K562 (cell line): ENCODE results near the gene LSM4. TPM values are rescaled to one million over a fixed set of nuclear protein-coding genes. Genes with fewer than 3 reads are reported as not detected.
A peak's percentile ranks its signal among the peaks of the same experiment; 100 is the strongest.

Source experiments
- ARID3B ChIP-seq: fragments of 250-450 bp; sonication (Bioruptor Pico); IDR thresholded peaks from 2 replicates; pipeline ENCODE4 v1.4.0; 2020; ENCODE audit warnings: borderline replicate concordance
- CBFA2T3 ChIP-seq: fragments of 450-650 bp; IDR thresholded peaks from 2 replicates; pipeline ENCODE4 v1.6.1; 2017
- CREB3L1 ChIP-seq: fragments of 450-650 bp; IDR thresholded peaks from 2 replicates; pipeline ENCODE4 v1.6.1; 2014; ENCODE audit warnings: low read depth, mild to moderate bottlenecking, moderate library complexity, borderline replicate concordance
- E2F4 ChIP-seq: sonication (generic); formaldehyde crosslinking; IDR thresholded peaks from 2 replicates; pipeline ENCODE4 v1.8.0; 2022; ENCODE audit warnings: mild to moderate bottlenecking, low read depth, missing genetic modification reagents
- HINFP ChIP-seq: fragments of 450-650 bp; conservative IDR thresholded peaks from 2 replicates; pipeline ENCODE4 v1.6.1; 2016; ENCODE audit warnings: missing genetic modification characterization, low read depth, mild to moderate bottlenecking, control low read depth, missing compliant biosample characterization
- IFI16 ChIP-seq: fragments of 250-450 bp; sonication (Bioruptor Pico); IDR thresholded peaks from 2 replicates; pipeline ENCODE4 v2.1.2; 2022; ENCODE audit warnings: mild to moderate bottlenecking, inconsistent platforms
- MITF ChIP-seq: IDR thresholded peaks from 2 replicates; pipeline ENCODE4 v1.6.1; 2014; ENCODE audit warnings: antibody characterized with exemption
- NFATC3 ChIP-seq: fragments of 450-650 bp; IDR thresholded peaks from 2 replicates; pipeline ENCODE4 v1.6.1; 2017; ENCODE audit warnings: mild to moderate bottlenecking
- RBM15 ChIP-seq: fragments of 200-400 bp; formaldehyde crosslinking; IDR thresholded peaks from 2 replicates; pipeline ENCODE4 v1.6.1; 2018; ENCODE audit warnings: mild to moderate bottlenecking, low read length, moderate library complexity; ENCODE audit not compliant: insufficient read depth
- RHOXF2B ChIP-seq: fragments of 250-450 bp; sonication (Bioruptor Pico); conservative IDR thresholded peaks from 2 replicates; pipeline ENCODE4 v1.5.1; 2021
- SAP30 ChIP-seq: fragments of 200-600 bp; sonication (generic); IDR thresholded peaks from 2 replicates; pipeline ENCODE4 v1.6.1; 2012; ENCODE audit warnings: borderline replicate concordance, low read depth, mild to moderate bottlenecking, moderate library complexity, low read length, control low read depth, inconsistent platforms; ENCODE audit not compliant: insufficient read depth, poor library complexity, severe bottlenecking
- TCF7L2 ChIP-seq: fragments of 150-350 bp; IDR thresholded peaks from 2 replicates; pipeline ENCODE4 v1.6.1; 2016; ENCODE audit warnings: low read depth, mild to moderate bottlenecking, low read length, moderate library complexity
- USF1 ChIP-seq: sonication (generic); formaldehyde crosslinking; IDR thresholded peaks from 2 replicates; pipeline ENCODE4 v1.9.0; 2022; ENCODE audit warnings: mild to moderate bottlenecking, missing genetic modification reagents
- ZNF140 ChIP-seq: fragments of 250-450 bp; sonication (Bioruptor Pico); IDR thresholded peaks from 2 replicates; pipeline ENCODE4 v1.8.0; 2021; ENCODE audit warnings: moderate library complexity, mild to moderate bottlenecking, inconsistent platforms
- ZNF277 ChIP-seq: fragments of 250-450 bp; sonication (Bioruptor Pico); IDR thresholded peaks from 2 replicates; pipeline ENCODE4 v1.8.0; 2022; ENCODE audit warnings: inconsistent platforms, mild to moderate bottlenecking, moderate library complexity, borderline replicate concordance
- ZNF695 ChIP-seq: fragments of 450-650 bp; formaldehyde crosslinking; IDR thresholded peaks from 2 replicates; pipeline ENCODE4 v1.4.0; 2020; ENCODE audit warnings: mild to moderate bottlenecking, moderate library complexity
- polyA plus RNA-seq, 8 experiments: library from polyadenylated mRNA; depleted of rRNA in 4 of 8; stranded (reverse) in 5 of 8; unstranded in 3 of 8; fragments of >200 nt; fragmentation: Nextera tagmentation in 2 of 8; fragmentation: Illumina TruSeq in 1 of 8; extraction: Ambion mirVana in 2 of 8; extraction: Trizol in 1 of 8; gene quantifications; 2 replicates each; pipeline versions ENCODE4 v1.2.1 to v1.2.3, GENCODE V29; 2011 to 2014; ENCODE audit warnings: inconsistent platforms in 1 of 8, missing spikeins in 1 of 8
- total RNA-seq, 7 experiments: library from RNA; depleted of rRNA in 6 of 7; stranded (reverse); fragments of >200 nt in 6 of 7; fragmentation: Illumina TruSeq in 2 of 7; extraction: Trizol in 2 of 7; gene quantifications; 2 replicates each; pipeline versions ENCODE4 v1.2.1 to v1.2.3, GENCODE V29; 2011 to 2021; ENCODE audit warnings: low replicate concordance in 1 of 7

The LSM4 gene
- total and polyA plus RNA-seq, 9 of the 15 experiments (the other 6 are each of a cell fraction or from before 2014, with no cell fraction given), result 11.9 to 763 (median 202) TPM

GRCh38 chr19:18292810-18293641 is 29.9 kb downstream of the LSM4 start (continued):
- no peak for TF ChIP-seq RBM15
- no peak for TF ChIP-seq ZNF695
- no peak for TF ChIP-seq SAP30
- TF ChIP-seq NFATC3, result 0 out of 2 replicates have a peak, but pooled peaks have one; percentile 45
- TF ChIP-seq ZNF140 (CRISPR knock-in tag), result no peak
- no peak for TF ChIP-seq MITF
- TF ChIP-seq USF1, result peak; percentile 45
- TF ChIP-seq E2F4 (CRISPR knock-in tag), result no peak
- TF ChIP-seq HINFP, result no peak
- TF ChIP-seq IFI16, result no peak
- TF ChIP-seq CBFA2T3, result peak; percentile 61
- TF ChIP-seq RHOXF2B (CRISPR knock-in tag), result no peak
- TF ChIP-seq CREB3L1, result peak; percentile 30; the same call in 1 of the 2 replicates
- TF ChIP-seq ARID3B (CRISPR knock-in tag), result no peak
- no peak for TF ChIP-seq ZNF277 (CRISPR knock-in tag)
- no peak for TF ChIP-seq TCF7L2
